GM23338 (cell line): ENCODE measurements around the gene TP53BP2. TPM values are rescaled to one million over a fixed set of nuclear protein-coding genes. Genes with fewer than 3 reads are reported as not detected.
"Not testable (repeated sequence)": the region's sequence is repeated elsewhere in the genome, so short reads cannot be mapped to it uniquely, and the experiment has no call there.

Experiments
- ATAC-seq: fragments of 200-7000 bp; cut with Tn5 transposase; 3 replicates; pipeline ENCODE4 v1.9.1; 2020
- DNase-seq: peaks from one replicate; pipeline ENCODE4 v3.0.0-alpha.2; 2015; ENCODE audit warnings: low spot score
- H2AFZ ChIP-seq: fragments of 200-600 bp; sonication (generic); 2 replicates; pipeline ENCODE4 v1.8.0; 2016; ENCODE audit warnings: antibody characterized with exemption, mild to moderate bottlenecking, moderate library complexity
- H3F3A ChIP-seq: fragments of 200-600 bp; sonication (generic); replicated peaks from 2 replicates; pipeline ENCODE4 v1.8.0; 2017; ENCODE audit warnings: antibody characterized with exemption, mixed run types, low read depth
- H3K27ac ChIP-seq: fragments of 200-600 bp; sonication (generic); 2 replicates; pipeline ENCODE4 v1.6.1; 2016; ENCODE audit warnings: low read depth
- H3K27me3 ChIP-seq: fragments of 200-600 bp; sonication (generic); 2 replicates; pipeline ENCODE4 v1.8.0; 2016; ENCODE audit warnings: mild to moderate bottlenecking, mixed run types, moderate library complexity; ENCODE audit not compliant: insufficient read depth
- H3K36me3 ChIP-seq: fragments of 200-600 bp; sonication (generic); 2 replicates; pipeline ENCODE4 v1.8.0; 2016; ENCODE audit warnings: mild to moderate bottlenecking; ENCODE audit not compliant: insufficient read depth
- H3K4me1 ChIP-seq: fragments of 200-600 bp; sonication (generic); 2 replicates; pipeline ENCODE4 v1.8.0; 2016; ENCODE audit warnings: mild to moderate bottlenecking, moderate library complexity; ENCODE audit not compliant: insufficient read depth
- H3K4me2 ChIP-seq: fragments of 200-600 bp; sonication (generic); 2 replicates; pipeline ENCODE4 v1.7.1; 2017; ENCODE audit warnings: mixed run types
- H3K4me3 ChIP-seq: fragments of 200-600 bp; sonication (generic); 2 replicates; pipeline ENCODE4 v1.6.1; 2016; ENCODE audit warnings: mixed run types
- H3K79me2 ChIP-seq: fragments of 200-600 bp; sonication (generic); replicated peaks from 2 replicates; pipeline ENCODE4 v1.8.0; 2017; ENCODE audit warnings: mild to moderate bottlenecking; ENCODE audit not compliant: insufficient read depth
- H3K9me2 ChIP-seq: fragments of 200-600 bp; sonication (generic); 2 replicates; pipeline ENCODE4 v1.8.0; 2017; ENCODE audit not compliant: insufficient read depth
- H4K20me1 ChIP-seq: fragments of 200-600 bp; sonication (generic); replicated peaks from 2 replicates; pipeline ENCODE4 v1.8.0; 2017; ENCODE audit warnings: mild to moderate bottlenecking; ENCODE audit not compliant: insufficient read depth
- H3K27ac Mint-ChIP-seq: 2 replicates; pipeline ENCODE4 v1.8.0; 2020; ENCODE audit warnings: inconsistent platforms, mild to moderate bottlenecking, moderate library complexity, mixed read lengths
- H3K27me3 Mint-ChIP-seq: 3 replicates; pipeline ENCODE4 v1.8.0; 2022; ENCODE audit warnings: low read depth, mild to moderate bottlenecking, moderate library complexity, mixed read lengths, inconsistent platforms; ENCODE audit not compliant: insufficient read depth, poor library complexity
- H3K36me3 Mint-ChIP-seq: 3 replicates; pipeline ENCODE4 v1.8.0; 2021; ENCODE audit warnings: low read depth, mild to moderate bottlenecking, inconsistent platforms, moderate library complexity, mixed read lengths
- H3K4me1 Mint-ChIP-seq: 3 replicates; pipeline ENCODE4 v1.8.0; 2020; ENCODE audit warnings: mild to moderate bottlenecking, inconsistent platforms, mixed read lengths
- H3K4me3 Mint-ChIP-seq: 3 replicates; pipeline ENCODE4 v1.8.0; 2021; ENCODE audit warnings: moderate library complexity, mild to moderate bottlenecking, inconsistent platforms, mixed read lengths
- H3K9me3 Mint-ChIP-seq: 3 replicates; pipeline ENCODE4 v1.8.0; 2020; ENCODE audit warnings: moderate library complexity, mild to moderate bottlenecking, inconsistent platforms, mixed read lengths
- EZH2phosphoT487 ChIP-seq: fragments of 200-600 bp; sonication (generic); IDR thresholded peaks from one replicate; pipeline ENCODE4 v1.8.1; 2018; ENCODE audit warnings: antibody characterized with exemption; ENCODE audit not compliant: unreplicated experiment
- JUNB ChIP-seq: IDR thresholded peaks from one replicate; pipeline ENCODE4 v1.6.1; 2016; ENCODE audit warnings: antibody characterized with exemption; ENCODE audit not compliant: unreplicated experiment
- NANOG ChIP-seq: IDR thresholded peaks from 2 replicates; pipeline ENCODE4 v1.6.1; 2016; ENCODE audit warnings: antibody characterized with exemption, borderline replicate concordance
- POLR2AphosphoS5 ChIP-seq: IDR thresholded peaks from 2 replicates; pipeline ENCODE4 v1.6.1; 2016; ENCODE audit warnings: antibody characterized with exemption, low read depth
- STAT1 ChIP-seq: IDR thresholded peaks from one replicate; pipeline ENCODE4 v1.6.1; 2016; ENCODE audit warnings: antibody characterized with exemption; ENCODE audit not compliant: unreplicated experiment
- ZNF331 ChIP-seq: fragments of 250-450 bp; sonication (Bioruptor Pico); IDR thresholded peaks from 2 replicates; pipeline ENCODE4 v1.5.0; 2020; ENCODE audit warnings: low read depth, mild to moderate bottlenecking, moderate library complexity
- polyA plus RNA-seq: library from polyadenylated mRNA; unstranded; fragments of >200 nt; fragmentation: Nextera tagmentation; extraction: Ambion mirVana; gene quantifications from 2 replicates; pipeline ENCODE4 v1.2.1, GENCODE V29; 2016
- total RNA-seq: library from RNA; depleted of rRNA; stranded (reverse); fragments of >200 nt; shearing (Covaris generic); gene quantifications from 2 replicates; pipeline ENCODE4 v1.2.3, GENCODE V29; 2014
- TF ChIP-seq, protein P1 (sequence below): fragments of 250-450 bp; sonication (Bioruptor Pico); IDR thresholded peaks from 2 replicates; pipeline ENCODE4 v1.5.0; 2020; ENCODE audit warnings: mild to moderate bottlenecking, moderate library complexity
- TF ChIP-seq, protein P2 (sequence below): IDR thresholded peaks from one replicate; pipeline ENCODE4 v1.6.1; 2018; ENCODE audit warnings: antibody characterized with exemption; ENCODE audit not compliant: unreplicated experiment

TP53BP2 gene
- total and polyA plus RNA-seq, 2 experiments from 2014 or later: 10.1 to 32.9 TPM

DNA sequence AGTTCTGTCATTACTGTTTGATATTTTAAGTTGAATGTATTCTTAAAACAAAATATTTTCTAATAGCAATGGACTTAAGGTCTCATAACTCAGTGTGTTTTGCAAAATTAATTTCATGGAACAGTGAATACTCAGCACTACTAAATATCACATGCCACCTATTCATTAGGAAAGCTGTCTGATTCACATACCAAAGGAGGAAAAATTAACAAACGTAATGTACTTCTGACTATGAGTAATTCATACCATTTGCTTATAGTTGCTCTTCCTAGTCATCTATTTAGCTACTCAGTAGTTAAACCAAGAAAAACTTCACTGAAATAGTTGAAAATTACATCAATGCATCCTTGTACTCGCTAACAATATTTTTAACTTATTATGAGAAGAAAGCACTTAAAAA is 35.2 kb downstream of the TP53BP2 start (continued):
- TF ChIP-seq, protein P1, sequence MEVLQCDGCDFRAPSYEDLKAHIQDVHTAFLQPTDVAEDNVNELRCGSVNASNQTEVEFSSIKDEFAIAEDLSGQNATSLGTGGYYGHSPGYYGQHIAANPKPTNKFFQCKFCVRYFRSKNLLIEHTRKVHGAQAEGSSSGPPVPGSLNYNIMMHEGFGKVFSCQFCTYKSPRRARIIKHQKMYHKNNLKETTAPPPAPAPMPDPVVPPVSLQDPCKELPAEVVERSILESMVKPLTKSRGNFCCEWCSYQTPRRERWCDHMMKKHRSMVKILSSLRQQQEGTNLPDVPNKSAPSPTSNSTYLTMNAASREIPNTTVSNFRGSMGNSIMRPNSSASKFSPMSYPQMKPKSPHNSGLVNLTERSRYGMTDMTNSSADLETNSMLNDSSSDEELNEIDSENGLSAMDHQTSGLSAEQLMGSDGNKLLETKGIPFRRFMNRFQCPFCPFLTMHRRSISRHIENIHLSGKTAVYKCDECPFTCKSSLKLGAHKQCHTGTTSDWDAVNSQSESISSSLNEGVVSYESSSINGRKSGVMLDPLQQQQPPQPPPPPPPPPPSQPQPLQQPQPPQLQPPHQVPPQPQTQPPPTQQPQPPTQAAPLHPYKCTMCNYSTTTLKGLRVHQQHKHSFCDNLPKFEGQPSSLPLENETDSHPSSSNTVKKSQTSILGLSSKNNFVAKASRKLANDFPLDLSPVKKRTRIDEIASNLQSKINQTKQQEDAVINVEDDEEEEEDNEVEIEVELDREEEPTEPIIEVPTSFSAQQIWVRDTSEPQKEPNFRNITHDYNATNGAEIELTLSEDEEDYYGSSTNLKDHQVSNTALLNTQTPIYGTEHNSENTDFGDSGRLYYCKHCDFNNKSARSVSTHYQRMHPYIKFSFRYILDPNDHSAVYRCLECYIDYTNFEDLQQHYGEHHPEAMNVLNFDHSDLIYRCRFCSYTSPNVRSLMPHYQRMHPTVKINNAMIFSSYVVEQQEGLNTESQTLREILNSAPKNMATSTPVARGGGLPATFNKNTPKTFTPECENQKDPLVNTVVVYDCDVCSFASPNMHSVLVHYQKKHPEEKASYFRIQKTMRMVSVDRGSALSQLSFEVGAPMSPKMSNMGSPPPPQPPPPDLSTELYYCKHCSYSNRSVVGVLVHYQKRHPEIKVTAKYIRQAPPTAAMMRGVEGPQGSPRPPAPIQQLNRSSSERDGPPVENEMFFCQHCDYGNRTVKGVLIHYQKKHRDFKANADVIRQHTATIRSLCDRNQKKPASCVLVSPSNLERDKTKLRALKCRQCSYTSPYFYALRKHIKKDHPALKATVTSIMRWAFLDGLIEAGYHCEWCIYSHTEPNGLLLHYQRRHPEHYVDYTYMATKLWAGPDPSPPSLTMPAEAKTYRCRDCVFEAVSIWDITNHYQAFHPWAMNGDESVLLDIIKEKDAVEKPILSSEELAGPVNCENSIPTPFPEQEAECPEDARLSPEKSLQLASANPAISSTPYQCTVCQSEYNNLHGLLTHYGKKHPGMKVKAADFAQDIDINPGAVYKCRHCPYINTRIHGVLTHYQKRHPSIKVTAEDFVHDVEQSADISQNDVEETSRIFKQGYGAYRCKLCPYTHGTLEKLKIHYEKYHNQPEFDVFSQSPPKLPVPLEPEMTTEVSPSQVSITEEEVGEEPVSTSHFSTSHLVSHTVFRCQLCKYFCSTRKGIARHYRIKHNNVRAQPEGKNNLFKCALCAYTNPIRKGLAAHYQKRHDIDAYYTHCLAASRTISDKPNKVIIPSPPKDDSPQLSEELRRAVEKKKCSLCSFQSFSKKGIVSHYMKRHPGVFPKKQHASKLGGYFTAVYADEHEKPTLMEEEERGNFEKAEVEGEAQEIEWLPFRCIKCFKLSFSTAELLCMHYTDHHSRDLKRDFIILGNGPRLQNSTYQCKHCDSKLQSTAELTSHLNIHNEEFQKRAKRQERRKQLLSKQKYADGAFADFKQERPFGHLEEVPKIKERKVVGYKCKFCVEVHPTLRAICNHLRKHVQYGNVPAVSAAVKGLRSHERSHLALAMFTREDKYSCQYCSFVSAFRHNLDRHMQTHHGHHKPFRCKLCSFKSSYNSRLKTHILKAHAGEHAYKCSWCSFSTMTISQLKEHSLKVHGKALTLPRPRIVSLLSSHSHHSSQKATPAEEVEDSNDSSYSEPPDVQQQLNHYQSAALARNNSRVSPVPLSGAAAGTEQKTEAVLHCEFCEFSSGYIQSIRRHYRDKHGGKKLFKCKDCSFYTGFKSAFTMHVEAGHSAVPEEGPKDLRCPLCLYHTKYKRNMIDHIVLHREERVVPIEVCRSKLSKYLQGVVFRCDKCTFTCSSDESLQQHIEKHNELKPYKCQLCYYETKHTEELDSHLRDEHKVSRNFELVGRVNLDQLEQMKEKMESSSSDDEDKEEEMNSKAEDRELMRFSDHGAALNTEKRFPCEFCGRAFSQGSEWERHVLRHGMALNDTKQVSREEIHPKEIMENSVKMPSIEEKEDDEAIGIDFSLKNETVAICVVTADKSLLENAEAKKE (CRISPR knock-in tag): no peak

DNA sequence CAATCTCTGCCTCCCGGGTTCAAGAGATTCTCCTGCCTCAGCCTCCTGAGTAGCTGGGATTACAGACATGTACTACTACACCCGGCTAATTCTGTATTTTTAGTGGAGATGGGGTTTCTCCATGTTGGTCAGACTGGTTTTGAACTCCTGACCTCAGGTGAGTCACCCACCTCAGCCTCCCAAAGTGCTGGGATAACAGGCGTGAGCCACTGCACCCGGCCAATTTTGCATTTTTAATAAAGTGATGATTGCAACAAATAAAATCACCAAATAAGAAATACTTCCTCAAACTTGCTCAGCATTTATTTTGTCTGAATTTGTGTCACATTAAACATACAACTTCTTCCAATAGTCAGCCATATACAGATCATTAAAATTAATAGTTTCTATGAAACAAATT is 35.8 kb downstream of the TP53BP2 start:
- not testable (repeated sequence) for H3K4me2 ChIP-seq, ATAC-seq, H2AFZ ChIP-seq, H3K4me3 Mint-ChIP-seq, H3K27ac Mint-ChIP-seq, H3K9me3 Mint-ChIP-seq, H3K27me3 Mint-ChIP-seq, H3K27me3 ChIP-seq, H3K4me3 ChIP-seq, H4K20me1 ChIP-seq, H3K27ac ChIP-seq, DNase-seq, H3K79me2 ChIP-seq, H3F3A ChIP-seq, H3K4me1 Mint-ChIP-seq, H3K9me2 ChIP-seq, H3K4me1 ChIP-seq
- peaks cover 13% of the 10 kb centered on the region for H3K36me3 ChIP-seq
- H3K36me3 Mint-ChIP-seq: peaks cover 75% of the 10 kb centered on the region

- no peak for DNase-seq
- Histone ChIP-seq H3K27ac (no peak overlapping the region), H3K4me1 (no peaks in the 10 kb centered on the region), H3F3A (no peaks in the 10 kb centered on the region), H4K20me1 (no peaks in the 10 kb centered on the region), H3K4me2 (no peak overlapping the region), H3K79me2 (no peaks in the 10 kb centered on the region; the same call in 1 of the 2 replicates), H2AFZ (no peak overlapping the region), H3K9me2 (no peaks in the 10 kb centered on the region), H3K27me3 (no peaks in the 10 kb centered on the region), H3K4me3 (no peak overlapping the region), H3K36me3 (peaks cover 44% of the 10 kb centered on the region)
- H3K4me3 Mint-ChIP-seq: no peak overlapping the region
- peaks cover 2% of the 10 kb centered on the region for H3K27me3 Mint-ChIP-seq
- ATAC-seq: no peak
- peaks cover 4% of the 10 kb centered on the region; the same call in 1 of the 3 replicates for H3K9me3 Mint-ChIP-seq
- peaks cover 84% of the 10 kb centered on the region for H3K36me3 Mint-ChIP-seq
- no peak overlapping the region for H3K27ac Mint-ChIP-seq
- H3K4me1 Mint-ChIP-seq: peaks cover 3% of the 10 kb centered on the region
- TF ChIP-seq JUNB: no peak
- no peak for TF ChIP-seq ZNF331 (CRISPR knock-in tag)
- TF ChIP-seq STAT1: no peak
- no peak for TF ChIP-seq POLR2AphosphoS5
- TF ChIP-seq, protein P2, sequence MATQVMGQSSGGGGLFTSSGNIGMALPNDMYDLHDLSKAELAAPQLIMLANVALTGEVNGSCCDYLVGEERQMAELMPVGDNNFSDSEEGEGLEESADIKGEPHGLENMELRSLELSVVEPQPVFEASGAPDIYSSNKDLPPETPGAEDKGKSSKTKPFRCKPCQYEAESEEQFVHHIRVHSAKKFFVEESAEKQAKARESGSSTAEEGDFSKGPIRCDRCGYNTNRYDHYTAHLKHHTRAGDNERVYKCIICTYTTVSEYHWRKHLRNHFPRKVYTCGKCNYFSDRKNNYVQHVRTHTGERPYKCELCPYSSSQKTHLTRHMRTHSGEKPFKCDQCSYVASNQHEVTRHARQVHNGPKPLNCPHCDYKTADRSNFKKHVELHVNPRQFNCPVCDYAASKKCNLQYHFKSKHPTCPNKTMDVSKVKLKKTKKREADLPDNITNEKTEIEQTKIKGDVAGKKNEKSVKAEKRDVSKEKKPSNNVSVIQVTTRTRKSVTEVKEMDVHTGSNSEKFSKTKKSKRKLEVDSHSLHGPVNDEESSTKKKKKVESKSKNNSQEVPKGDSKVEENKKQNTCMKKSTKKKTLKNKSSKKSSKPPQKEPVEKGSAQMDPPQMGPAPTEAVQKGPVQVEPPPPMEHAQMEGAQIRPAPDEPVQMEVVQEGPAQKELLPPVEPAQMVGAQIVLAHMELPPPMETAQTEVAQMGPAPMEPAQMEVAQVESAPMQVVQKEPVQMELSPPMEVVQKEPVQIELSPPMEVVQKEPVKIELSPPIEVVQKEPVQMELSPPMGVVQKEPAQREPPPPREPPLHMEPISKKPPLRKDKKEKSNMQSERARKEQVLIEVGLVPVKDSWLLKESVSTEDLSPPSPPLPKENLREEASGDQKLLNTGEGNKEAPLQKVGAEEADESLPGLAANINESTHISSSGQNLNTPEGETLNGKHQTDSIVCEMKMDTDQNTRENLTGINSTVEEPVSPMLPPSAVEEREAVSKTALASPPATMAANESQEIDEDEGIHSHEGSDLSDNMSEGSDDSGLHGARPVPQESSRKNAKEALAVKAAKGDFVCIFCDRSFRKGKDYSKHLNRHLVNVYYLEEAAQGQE: no peak
- TF ChIP-seq EZH2phosphoT487: no peak
- TF ChIP-seq NANOG: no peak
Measured at GRCh38 chr1:223803211-223803610, 42.5 kb downstream of the TP53BP2 start.
